H1 (cell line): ENCODE data around the gene NRSN2. TPM values are rescaled to one million over a fixed set of nuclear protein-coding genes. Genes with fewer than 3 reads are reported as not detected.

ENCODE experiments used
- CTCF ChIA-PET: fragments of 300-600 bp; sonication (Branson Sonifier 250); formaldehyde crosslinking; loops from one replicate; lab custom pipeline; 2021; ENCODE audit not compliant: partially characterized antibody; lab: Charles Lee
- POLR2A ChIA-PET: fragments of 300-600 bp; sonication (Branson Sonifier 250); formaldehyde crosslinking; loops from one replicate; lab custom pipeline; 2021; ENCODE audit warnings: inconsistent platforms; ENCODE audit not compliant: partially characterized antibody; lab: Charles Lee
- DNase-seq, 2 experiments: peaks; one replicate each; pipeline versions ENCODE4 v3.0.0 to v3.0.0-alpha.2; 2010 to 2022; ENCODE audit warnings: low spot score in 2 of 2, low read depth in 1 of 2, mixed read lengths in 1 of 2
- FAIRE-seq: peaks from 2 replicates; lab custom pipeline; 2011; peaks lifted over from hg19 to GRCh38; lab: Jason Lieb, UNC
- H2AFZ ChIP-seq: 2 replicates; pipeline ENCODE4 v1.8.1; 2012; ENCODE audit warnings: low read length, inconsistent platforms
- H2AK5ac ChIP-seq: 2 replicates; pipeline ENCODE4 v1.6.1; 2013; ENCODE audit warnings: low read depth, low read length
- H2BK120ac ChIP-seq: replicated peaks from 2 replicates; pipeline ENCODE3; 2013; ENCODE audit warnings: low read depth, low read length, inconsistent platforms
- H2BK12ac ChIP-seq: 2 replicates; pipeline ENCODE4 v1.6.1; 2013; ENCODE audit warnings: low read depth, low read length
- H2BK15ac ChIP-seq: 2 replicates; pipeline ENCODE4 v1.6.1; 2013; ENCODE audit warnings: low read length
- H2BK20ac ChIP-seq: 2 replicates; pipeline ENCODE4 v1.6.1; 2013; ENCODE audit warnings: low read length
- H2BK5ac ChIP-seq: 2 replicates; pipeline ENCODE4 v1.6.1; 2013; ENCODE audit warnings: low read depth, low read length
- H3K14ac ChIP-seq: 2 replicates; pipeline ENCODE4 v1.6.1; 2013; ENCODE audit warnings: inconsistent platforms; ENCODE audit not compliant: insufficient read length
- H3K18ac ChIP-seq: 2 replicates; pipeline ENCODE4 v1.6.1; 2013; ENCODE audit warnings: low read length; ENCODE audit errors: extremely low read depth
- H3K23ac ChIP-seq: 2 replicates; pipeline ENCODE4 v1.6.1; 2013; ENCODE audit warnings: inconsistent platforms; ENCODE audit not compliant: insufficient read length
- H3K23me2 ChIP-seq: 2 replicates; pipeline ENCODE4 v1.6.1; 2013; ENCODE audit warnings: low read depth, low read length
- H3K27ac ChIP-seq: 2 replicates; pipeline ENCODE4 v1.6.1; 2011; ENCODE audit warnings: low read depth, low read length, inconsistent platforms
- H3K27me3 ChIP-seq, 4 experiments: replicated peaks in 1 of 4; 1 replicate in 1 of 4; 2 replicates in 3 of 4; pipeline versions ENCODE4 v1.6.1 to v1.8.1; 2011 to 2013; ENCODE audit warnings: low read length in 3 of 4, mild to moderate bottlenecking in 3 of 4, inconsistent platforms in 2 of 4, mixed read lengths in 2 of 4, moderate library complexity in 1 of 4; ENCODE audit not compliant: control insufficient read depth in 3 of 4, insufficient read depth in 3 of 4; ENCODE audit errors: extremely low read depth in 1 of 4
- H3K36me3 ChIP-seq, 4 experiments: 2 replicates each; pipeline versions ENCODE4 v1.6.1 to v1.8.1; 2011 to 2013; ENCODE audit warnings: mild to moderate bottlenecking in 4 of 4, low read length in 3 of 4, moderate library complexity in 2 of 4, control low read depth in 1 of 4, inconsistent platforms in 1 of 4; ENCODE audit not compliant: insufficient read depth in 4 of 4, control insufficient read depth in 2 of 4
- H3K4ac ChIP-seq: replicated peaks from 2 replicates; pipeline ENCODE3; 2013; ENCODE audit warnings: low read length, low read depth, mixed read lengths, inconsistent platforms; ENCODE audit not compliant: insufficient read length
- H3K4me1 ChIP-seq, 4 experiments: replicated peaks in 1 of 4; 1 replicate in 1 of 4; 2 replicates in 3 of 4; pipeline versions ENCODE4 v1.6.1 to v1.8.1; 2011 to 2013; ENCODE audit warnings: low read length in 3 of 4, inconsistent platforms in 2 of 4, mixed read lengths in 1 of 4; ENCODE audit not compliant: insufficient read depth in 4 of 4, control insufficient read depth in 3 of 4
- H3K4me2 ChIP-seq, 2 experiments: 2 replicates each; pipeline versions ENCODE4 v1.6.1 to v1.8.1; 2011 to 2013; ENCODE audit warnings: low read depth in 2 of 2, low read length in 2 of 2, control low read depth in 1 of 2, inconsistent platforms in 1 of 2, mild to moderate bottlenecking in 1 of 2; ENCODE audit not compliant: insufficient read depth in 1 of 2
- H3K4me3 ChIP-seq, 4 experiments: fragments of 200-600, 300-600 bp in 1 of 4; sonication (generic), shearing (Covaris generic), sonication (Bioruptor Twin) in 1 of 4; 2 replicates each; pipeline versions ENCODE4 v1.5.1 to v1.8.1; 2011 to 2016; ENCODE audit warnings: low read length in 4 of 4, low read depth in 3 of 4, control low read depth in 2 of 4, inconsistent platforms in 2 of 4, mild to moderate bottlenecking in 2 of 4, mixed read lengths in 1 of 4, moderate library complexity in 1 of 4; ENCODE audit not compliant: insufficient read depth in 2 of 4; ENCODE audit errors: extremely low read depth in 1 of 4
- H3K56ac ChIP-seq: replicated peaks from 2 replicates; pipeline ENCODE3; 2013; ENCODE audit warnings: low read depth, mild to moderate bottlenecking, mixed read lengths, low read length, inconsistent platforms; ENCODE audit not compliant: insufficient read length
- H3K79me1 ChIP-seq: 2 replicates; pipeline ENCODE4 v1.6.1; 2013; ENCODE audit warnings: low read depth, low read length, control low read depth
- H3K79me2 ChIP-seq, 2 experiments: 2 replicates each; pipeline versions ENCODE4 v1.6.1 to v1.8.1; 2012 to 2013; ENCODE audit warnings: low read length in 2 of 2, mild to moderate bottlenecking in 2 of 2, inconsistent platforms in 1 of 2; ENCODE audit not compliant: insufficient read depth in 2 of 2, control insufficient read depth in 1 of 2
- H3K9ac ChIP-seq, 4 experiments: replicated peaks in 1 of 4; 1 replicate in 1 of 4; 2 replicates in 3 of 4; pipeline versions ENCODE4 v1.6.1 to v1.8.1; 2011 to 2013; ENCODE audit warnings: low read depth in 3 of 4, low read length in 3 of 4, control low read depth in 2 of 4, mild to moderate bottlenecking in 2 of 4, moderate library complexity in 2 of 4, inconsistent platforms in 1 of 4; ENCODE audit errors: extremely low read depth in 1 of 4
- H3K9me3 ChIP-seq, 2 experiments: 2 replicates each; pipeline versions ENCODE4 v1.6.1 to v1.8.1; 2012 to 2013; ENCODE audit warnings: mild to moderate bottlenecking in 2 of 2, moderate library complexity in 2 of 2, control low read depth in 1 of 2, inconsistent platforms in 1 of 2, low read depth in 1 of 2, low read length in 1 of 2, mixed read lengths in 1 of 2; ENCODE audit not compliant: insufficient read depth in 2 of 2
- H4K20me1 ChIP-seq, 2 experiments: replicated peaks in 1 of 2; 2 replicates each; pipeline versions ENCODE3 to v1.8.1; 2011 to 2013; ENCODE audit warnings: inconsistent platforms in 2 of 2, low read length in 2 of 2, mild to moderate bottlenecking in 1 of 2; ENCODE audit not compliant: insufficient read depth in 2 of 2, control insufficient read depth in 1 of 2
- H4K5ac ChIP-seq: 2 replicates; pipeline ENCODE4 v1.6.1; 2013; ENCODE audit warnings: low read length, low read depth, mixed read lengths, inconsistent platforms; ENCODE audit not compliant: insufficient read length
- H4K8ac ChIP-seq: 2 replicates; pipeline ENCODE4 v1.8.0; 2013; ENCODE audit warnings: mild to moderate bottlenecking, moderate library complexity, low read length, inconsistent platforms; ENCODE audit not compliant: insufficient read depth; ENCODE audit errors: extremely low read depth
- H4K91ac ChIP-seq: replicated peaks from 2 replicates; pipeline ENCODE3; 2013; ENCODE audit warnings: low read length, mixed read lengths, inconsistent platforms; ENCODE audit not compliant: insufficient read length
- CBX8 ChIP-seq: fragments of 300-800, 300-1000 bp; sonication (generic); IDR thresholded peaks from 2 replicates; pipeline ENCODE4 v1.7.1; 2016; ENCODE audit warnings: low read depth, low read length, borderline replicate concordance
- CEBPB ChIP-seq: IDR thresholded peaks from 2 replicates; pipeline ENCODE4 v1.6.1; 2012; ENCODE audit warnings: low read depth, low read length
- EP300 ChIP-seq, 2 experiments: IDR thresholded peaks; 1 replicate in 1 of 2; 2 replicates in 1 of 2; pipeline ENCODE4 v1.6.1; 2011 to 2012; ENCODE audit warnings: low read depth in 2 of 2, low read length in 2 of 2, mild to moderate bottlenecking in 2 of 2, borderline replicate concordance in 1 of 2, inconsistent platforms in 1 of 2, moderate library complexity in 1 of 2
- HDAC6 ChIP-seq: IDR thresholded peaks from one replicate; pipeline ENCODE4 v1.7.1; 2012; ENCODE audit warnings: low read depth, mild to moderate bottlenecking, inconsistent platforms, low read length, moderate library complexity
- POU5F1 ChIP-seq: IDR thresholded peaks from 2 replicates; pipeline ENCODE4 v1.6.1; 2011; ENCODE audit warnings: low read depth, mild to moderate bottlenecking, low read length, moderate library complexity
- SRF ChIP-seq: IDR thresholded peaks from 2 replicates; pipeline ENCODE4 v1.6.1; 2011; ENCODE audit warnings: mild to moderate bottlenecking, low read depth, low read length, moderate library complexity
- TBP ChIP-seq: IDR thresholded peaks from 2 replicates; pipeline ENCODE4 v1.6.1; 2011; ENCODE audit warnings: low read depth, low read length, improper control_type of control experiment
- YY1 ChIP-seq: IDR thresholded peaks from 2 replicates; pipeline ENCODE4 v1.6.1; 2011; ENCODE audit warnings: low read depth, mild to moderate bottlenecking, low read length
- WGBS, 2 experiments: shearing (Covaris generic) in 1 of 2; methylation state at CpG; one replicate each; pipeline versions ENCODE4 v1.1.6 to v1.1.7; 2013 to 2015; ENCODE audit warnings: low lambda C conversion rate in 2 of 2, mixed read lengths in 2 of 2, inconsistent platforms in 1 of 2, low coverage in 1 of 2, missing lambda C conversion rate in 1 of 2; ENCODE audit not compliant: insufficient replicate concordance in 2 of 2, insufficient coverage in 1 of 2, insufficient read length in 1 of 2; ENCODE audit errors: extremely low coverage in 1 of 2, missing lambda C conversion rate in 1 of 2; 5-methylcytosine and 5-hydroxymethylcytosine counted together
- polyA plus RNA-seq, 7 experiments: library from polyadenylated mRNA; depleted of rRNA in 3 of 7; stranded (reverse) in 5 of 7; unstranded in 2 of 7; fragments of >200 nt in 5 of 7; fragments of 200-250 nt in 2 of 7; gene quantifications; 1 replicate in 5 of 7; 2 replicates in 1 of 7; 4 replicates in 1 of 7; pipeline versions ENCODE4 v1.2.1 to v1.2.3, GENCODE V29; 2011 to 2013; ENCODE audit warnings: missing spikeins in 2 of 7, mixed read lengths in 2 of 7
- total RNA-seq: library from RNA; stranded (reverse); fragmentation: NEBNext Ultra II Directional; extraction: Animal tissue kit (Norgen Biotek cat#: 25700); gene quantifications from 2 replicates; pipeline ENCODE4 v1.2.1, GENCODE V29; 2021
- TF ChIP-seq, protein P1 (sequence below): IDR thresholded peaks from 2 replicates; pipeline ENCODE4 v1.6.1; 2012; ENCODE audit warnings: inconsistent platforms
- TF ChIP-seq, protein P2 (sequence below): IDR thresholded peaks from 2 replicates; pipeline ENCODE4 v1.6.1; 2012; ENCODE audit warnings: low read length, inconsistent platforms

The NRSN2 gene
- total and polyA plus RNA-seq, 2 of the 8 experiments (the other 6 are each of a cell fraction or from before 2014, with no cell fraction given): 19.4 to 33.3 TPM

DNA sequence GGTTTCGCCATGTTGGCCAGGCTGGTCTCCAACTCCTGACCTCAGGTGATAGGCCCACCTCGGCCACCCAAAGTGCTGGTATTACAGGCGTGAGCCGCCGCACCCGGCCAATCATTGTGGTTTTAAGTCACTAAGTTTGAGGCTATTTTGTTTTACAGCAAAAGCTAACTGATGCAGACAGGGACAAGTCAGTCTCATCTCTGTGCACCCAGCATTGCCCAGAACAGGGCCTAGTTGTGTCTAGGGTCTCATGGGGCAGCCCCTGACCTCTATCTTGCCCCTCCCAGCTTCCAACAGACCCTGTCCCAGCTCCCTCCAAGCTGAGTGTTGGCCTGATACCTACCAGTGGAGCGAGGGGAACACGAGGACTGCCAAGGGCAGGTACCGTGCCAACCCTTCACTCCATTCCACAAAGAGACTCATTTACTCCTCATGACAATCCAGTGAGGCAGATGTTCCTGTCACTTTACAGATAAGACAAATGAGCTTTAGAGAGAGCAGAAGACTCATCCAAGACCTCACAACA, 52.3 kb downstream of the NRSN2 start:
- POLR2A ChIA-PET: interaction anchor here (0.9 to 11.8 kb wide), 8 partner anchors 8 to 46 kb away, joined by 3 to 263 read pairs (median 4); partner anchors contain the start of gene TRIB3
- H3K18ac ChIP-seq: no peak overlapping the region
- peak overlapping the region; percentile 71; the same call in 1 of the 2 replicates for H2BK5ac ChIP-seq
- H3K4me3 ChIP-seq: no peak overlapping the region
- no peak overlapping the region for H4K8ac ChIP-seq
- H2BK20ac ChIP-seq: 0 out of 2 replicates have a peak overlapping the region, but pooled peaks have one; percentile 5
- no peak for TF ChIP-seq TBP
- no peak for TF ChIP-seq CBX8
- TF ChIP-seq HDAC6: no peak
- no peak for TF ChIP-seq YY1
- no peak for TF ChIP-seq SRF
- no peak for TF ChIP-seq CEBPB
- no peak for TF ChIP-seq EP300 (IDR thresholded peaks at IDR 0.05; ENCODE audit: borderline replicate concordance in 1 of 2, low read depth in 2 of 2, low read length in 2 of 2)
- TF ChIP-seq POU5F1: no peak
- TF ChIP-seq, protein P1, sequence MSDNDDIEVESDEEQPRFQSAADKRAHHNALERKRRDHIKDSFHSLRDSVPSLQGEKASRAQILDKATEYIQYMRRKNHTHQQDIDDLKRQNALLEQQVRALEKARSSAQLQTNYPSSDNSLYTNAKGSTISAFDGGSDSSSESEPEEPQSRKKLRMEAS: no peak
- TF ChIP-seq, protein P2, sequence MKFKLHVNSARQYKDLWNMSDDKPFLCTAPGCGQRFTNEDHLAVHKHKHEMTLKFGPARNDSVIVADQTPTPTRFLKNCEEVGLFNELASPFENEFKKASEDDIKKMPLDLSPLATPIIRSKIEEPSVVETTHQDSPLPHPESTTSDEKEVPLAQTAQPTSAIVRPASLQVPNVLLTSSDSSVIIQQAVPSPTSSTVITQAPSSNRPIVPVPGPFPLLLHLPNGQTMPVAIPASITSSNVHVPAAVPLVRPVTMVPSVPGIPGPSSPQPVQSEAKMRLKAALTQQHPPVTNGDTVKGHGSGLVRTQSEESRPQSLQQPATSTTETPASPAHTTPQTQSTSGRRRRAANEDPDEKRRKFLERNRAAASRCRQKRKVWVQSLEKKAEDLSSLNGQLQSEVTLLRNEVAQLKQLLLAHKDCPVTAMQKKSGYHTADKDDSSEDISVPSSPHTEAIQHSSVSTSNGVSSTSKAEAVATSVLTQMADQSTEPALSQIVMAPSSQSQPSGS: no peak
- TF ChIP-seq, all 59 proteins: peak for 0
- Histone ChIP-seq H2BK15ac (0 out of 2 replicates have a peak overlapping the region, but pooled peaks have one; percentile 37), H4K20me1 (peaks cover 0 to 2% of the 10 kb centered on the region in 2 experiments), H3K79me2 (no peaks in the 10 kb centered on the region), H3K4me2 (no peak overlapping the region), H4K5ac (no peak overlapping the region), H3K36me3 (peaks cover 0 to 13% (median 1%) of the 10 kb centered on the region in 4 experiments; a peak in 3 of 8 replicates), H2BK120ac (no peak overlapping the region), H3K56ac (no peak overlapping the region), H3K4me1 (peaks cover 3 to 7% (median 4%) of the 10 kb centered on the region in 4 experiments; a peak in 4 of 7 replicates), H4K91ac (no peak overlapping the region), H3K23ac (no peak overlapping the region), H3K79me1 (no peaks in the 10 kb centered on the region), H2AK5ac (no peak overlapping the region), H3K4ac (no peak overlapping the region), H2AFZ (no peak overlapping the region), H3K14ac (no peak overlapping the region), H3K27ac (no peak overlapping the region), H2BK12ac (0 out of 2 replicates have a peak overlapping the region, but pooled peaks have one; percentile 68), H3K23me2 (no peaks in the 10 kb centered on the region), H3K27me3 (no peaks in the 10 kb centered on the region), H3K9ac (no peak overlapping the region), H3K9me3 (peaks cover 0 to 5% of the 10 kb centered on the region in 2 experiments; a peak in 3 of 4 replicates)
- no peak for FAIRE-seq
- WGBS, 2 experiments: 97% methylated on average over 9 of the region's 9 CpGs; no CpG with 5 or more reads in 1 of the 2 experiments
- CTCF ChIA-PET: interaction anchor here (1.1 to 2.7 kb wide), 5 partner anchors 10 to 106 kb away, joined by 3 to 9 read pairs (median 4); no protein-coding TSS in a partner anchor
- no peak for DNase-seq
